Suprapubic skin (tissue), 4 donors: ENCODE results near the gene SESN2. TPM values are rescaled to one million over a fixed set of nuclear protein-coding genes. Genes with fewer than 3 reads are reported as not detected.

Source experiments
- DNase-seq, 2 donors: peaks; one replicate each; pipeline ENCODE4 v3.0.0-alpha.2; 2019; ENCODE audit warnings: low spot score in 2 of 2
- H3K27ac ChIP-seq: fragments of 200-600 bp; sonication (generic); one replicate; pipeline ENCODE4 v1.5.1; 2019
- H3K27me3 ChIP-seq: fragments of 200-600 bp; sonication (generic); one replicate; pipeline ENCODE4 v1.5.1; 2019
- H3K36me3 ChIP-seq: fragments of 200-600 bp; sonication (generic); one replicate; pipeline ENCODE4 v1.5.1; 2019
- H3K4me1 ChIP-seq: fragments of 200-600 bp; sonication (generic); one replicate; pipeline ENCODE4 v1.5.1; 2019
- H3K4me3 ChIP-seq: fragments of 200-600 bp; sonication (generic); one replicate; pipeline ENCODE4 v1.5.1; 2019; ENCODE audit warnings: mild to moderate bottlenecking
- H3K9me3 ChIP-seq: fragments of 200-600 bp; sonication (generic); one replicate; pipeline ENCODE4 v1.5.1; 2019
- CTCF ChIP-seq, 2 donors: fragments of 200-600 bp in 1 of 2; fragments of 450-650 bp in 1 of 2; sonication (generic) in 1 of 2; IDR thresholded peaks; one replicate each; pipeline ENCODE4 v1.5.1; 2016 to 2019; ENCODE audit warnings: antibody characterized with exemption in 2 of 2, mild to moderate bottlenecking in 1 of 2, moderate library complexity in 1 of 2
- EP300 ChIP-seq: sonication (generic); formaldehyde crosslinking; IDR thresholded peaks from one replicate; pipeline ENCODE4 v1.6.1; 2017; ENCODE audit warnings: antibody characterized with exemption
- POLR2A ChIP-seq, 2 donors: fragments of 450-650 bp; IDR thresholded peaks; one replicate each; pipeline ENCODE4 v1.6.1; 2017; ENCODE audit warnings: antibody characterized with exemption in 2 of 2, mild to moderate bottlenecking in 2 of 2, moderate library complexity in 2 of 2
- POLR2AphosphoS5 ChIP-seq, 3 donors: sonication (generic); formaldehyde crosslinking; IDR thresholded peaks; one replicate each; pipeline ENCODE4 v1.6.1; 2017; ENCODE audit warnings: antibody characterized with exemption in 3 of 3
- WGBS: methylation state at CpG from one replicate; pipeline ENCODE4 v1.1.5; 2018; 5-methylcytosine and 5-hydroxymethylcytosine counted together
- total RNA-seq, 4 donors: library from RNA; depleted of rRNA; stranded (reverse); fragments of >200 nt; gene quantifications; one replicate each; pipeline ENCODE4 v1.1.0, GENCODE V29; 2016

The SESN2 gene
- total RNA-seq, 4 donors from 2014 or later = 7.4 to 12.1 (median 7.5) TPM

- Histone ChIP-seq H3K36me3 (no peaks in the 10 kb centered on the region), H3K27ac (no peak overlapping the region), H3K4me3 (no peak overlapping the region), H3K27me3 (no peaks in the 10 kb centered on the region), H3K4me1 (peaks cover 42% of the 10 kb centered on the region), H3K9me3 (no peaks in the 10 kb centered on the region)
- no peak for DNase-seq
- TF ChIP-seq POLR2AphosphoS5 (IDR thresholded peaks at IDR 0.05) = no peak
- TF ChIP-seq CTCF (IDR thresholded peaks at IDR 0.05) = no peak
- TF ChIP-seq POLR2A (IDR thresholded peaks at IDR 0.05) = no peak
- TF ChIP-seq EP300 = no peak
- 39% methylated on average over 2 of the region's 2 CpGs for WGBS
Observed at GRCh38 chr1:28239004-28239403, 20.3 kb upstream of the SESN2 start.

DNA sequence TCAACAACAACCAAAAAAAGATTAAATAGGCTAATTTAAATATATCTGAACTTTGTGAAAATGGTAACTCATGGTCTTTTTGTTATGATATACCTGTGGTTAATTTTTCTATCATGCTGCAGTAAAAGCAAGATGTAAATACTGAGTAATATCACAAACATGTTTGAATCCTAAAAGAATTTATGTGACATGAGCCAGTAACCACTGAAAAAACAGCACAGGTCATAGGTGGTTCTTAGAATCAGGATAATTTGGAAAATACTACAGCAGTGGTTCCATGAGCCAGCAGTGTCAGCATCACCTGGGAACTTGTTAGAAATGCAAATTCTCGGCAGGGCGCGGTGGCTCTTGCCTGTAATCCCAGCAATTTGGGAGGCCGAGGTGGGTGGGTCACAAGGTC lies 19.3 kb upstream of the SESN2 start:
- Histone ChIP-seq H3K4me3 (no peak overlapping the region), H3K27me3 (no peaks in the 10 kb centered on the region), H3K4me1 (peaks cover 41% of the 10 kb centered on the region), H3K9me3 (no peaks in the 10 kb centered on the region), H3K27ac (no peak overlapping the region), H3K36me3 (no peaks in the 10 kb centered on the region)
- DNase-seq = no peak
- no peak for TF ChIP-seq EP300
- no peak for TF ChIP-seq CTCF (IDR thresholded peaks at IDR 0.05)
- no peak for TF ChIP-seq POLR2A (IDR thresholded peaks at IDR 0.05)
- TF ChIP-seq POLR2AphosphoS5 (IDR thresholded peaks at IDR 0.05) = no peak
- 88% methylated on average over 4 of the region's 4 CpGs for WGBS

GRCh38 chr1:28241638-28242241 lies 17.6 kb upstream of the SESN2 start:
- no peak for DNase-seq
- TF ChIP-seq POLR2AphosphoS5 (IDR thresholded peaks at IDR 0.05) (no peak), POLR2A (IDR thresholded peaks at IDR 0.05) (no peak), EP300 (no peak), CTCF (IDR thresholded peaks at IDR 0.05) (no peak)
- H3K4me3 ChIP-seq = no peak overlapping the region
- H3K27ac ChIP-seq = peak overlapping the region; percentile 7
- peaks cover 48% of the 10 kb centered on the region for H3K4me1 ChIP-seq
- no peaks in the 10 kb centered on the region for H3K9me3 ChIP-seq
- 73% methylated on average over 10 of the region's 10 CpGs for WGBS
- H3K36me3 ChIP-seq = no peaks in the 10 kb centered on the region
- no peaks in the 10 kb centered on the region for H3K27me3 ChIP-seq

DNA sequence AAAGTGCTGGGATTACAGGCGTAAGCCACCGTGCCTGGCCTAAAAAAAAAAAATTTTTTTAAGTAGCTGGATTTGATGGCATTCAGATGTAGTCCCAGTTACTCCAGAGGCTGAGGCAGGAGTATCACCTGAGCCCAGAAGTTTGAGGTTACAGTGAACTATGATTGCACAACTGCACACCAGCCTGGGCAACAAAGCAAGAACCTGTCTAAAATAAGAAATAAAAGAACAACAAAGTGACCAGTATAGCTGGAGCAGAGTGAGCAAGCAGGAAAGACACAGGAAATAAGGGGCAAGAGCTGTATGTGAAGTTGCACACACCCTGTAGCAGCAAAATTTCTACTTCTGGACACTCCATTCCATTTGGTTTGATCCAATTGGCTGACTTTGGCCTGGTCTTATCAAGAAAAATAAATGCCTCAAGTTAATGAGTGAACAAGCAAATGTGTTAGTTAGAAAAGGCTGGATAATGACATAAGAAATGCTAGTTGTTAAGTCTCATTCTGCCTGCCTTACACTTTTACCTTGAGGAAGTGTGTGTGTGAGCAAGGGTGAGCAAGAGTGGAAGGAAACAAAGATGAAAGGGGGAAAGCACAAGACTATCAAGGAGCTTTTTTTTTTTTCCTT lies 15.5 kb upstream of the SESN2 start:
- H3K27ac ChIP-seq = no peak overlapping the region
- H3K27me3 ChIP-seq = no peaks in the 10 kb centered on the region
- no peak overlapping the region for H3K4me3 ChIP-seq
- DNase-seq = no peak
- H3K9me3 ChIP-seq = no peaks in the 10 kb centered on the region
- 71% methylated on average over 2 of the region's 2 CpGs for WGBS
- H3K4me1 ChIP-seq = peaks cover 46% of the 10 kb centered on the region
- H3K36me3 ChIP-seq = no peaks in the 10 kb centered on the region
- TF ChIP-seq POLR2A (IDR thresholded peaks at IDR 0.05) (no peak), CTCF (IDR thresholded peaks at IDR 0.05) (no peak), POLR2AphosphoS5 (IDR thresholded peaks at IDR 0.05) (no peak)

- no peak overlapping the region for H3K4me3 ChIP-seq
- H3K9me3 ChIP-seq = no peaks in the 10 kb centered on the region
- no peak for TF ChIP-seq POLR2AphosphoS5 (IDR thresholded peaks at IDR 0.05)
- TF ChIP-seq POLR2A (IDR thresholded peaks at IDR 0.05) = no peak
- no peak for TF ChIP-seq CTCF (IDR thresholded peaks at IDR 0.05)
- TF ChIP-seq EP300 = no peak
- H3K27me3 ChIP-seq = no peaks in the 10 kb centered on the region
- peaks cover 55% of the 10 kb centered on the region for H3K4me1 ChIP-seq
- no peaks in the 10 kb centered on the region for H3K36me3 ChIP-seq
- WGBS = 91% methylated on average over 11 of the region's 13 CpGs
- no peak overlapping the region for H3K27ac ChIP-seq
- DNase-seq = no peak
Observed at GRCh38 chr1:28244549-28245251, 14.6 kb upstream of the SESN2 start.
